HepG2 (cell line): ENCODE results near the gene STK39. TPM values are rescaled to one million over a fixed set of nuclear protein-coding genes. Genes with fewer than 3 reads are reported as not detected.

Experiments
- AGO1 ChIP-seq: fragments of 200-400 bp; formaldehyde crosslinking; IDR thresholded peaks from 2 replicates; pipeline ENCODE4 v1.6.1; 2017; ENCODE audit warnings: mild to moderate bottlenecking, low read depth, low read length, moderate library complexity; ENCODE audit not compliant: poor library complexity, severe bottlenecking
- ATF1 ChIP-seq: IDR thresholded peaks from 2 replicates; pipeline ENCODE4 v1.6.1; 2016; ENCODE audit warnings: mild to moderate bottlenecking, control low read depth
- FOXP4 ChIP-seq: sonication (generic); formaldehyde crosslinking; IDR thresholded peaks from 2 replicates; pipeline ENCODE4 v1.4.0; 2020; ENCODE audit warnings: missing genetic modification reagents
- GATA4 ChIP-seq: sonication (generic); IDR thresholded peaks from 2 replicates; pipeline ENCODE4 v1.6.1; 2016; ENCODE audit warnings: antibody characterized with exemption, low read depth, borderline replicate concordance
- GMEB2 ChIP-seq: IDR thresholded peaks from 2 replicates; pipeline ENCODE4 v1.6.1; 2016; ENCODE audit warnings: missing biosample characterization, missing genetic modification reagents, low read depth
- HNRNPK ChIP-seq: fragments of 200-400 bp; formaldehyde crosslinking; IDR thresholded peaks from 2 replicates; pipeline ENCODE4 v1.6.1; 2018; ENCODE audit warnings: low read length, low read depth, moderate library complexity, mild to moderate bottlenecking; ENCODE audit not compliant: poor library complexity, severe bottlenecking
- HNRNPUL1 ChIP-seq: fragments of 200-400 bp; formaldehyde crosslinking; IDR thresholded peaks from 2 replicates; pipeline ENCODE4 v1.6.1; 2017; ENCODE audit warnings: low read depth, mild to moderate bottlenecking, low read length, moderate library complexity
- SYNCRIP ChIP-seq: fragments of 200-400 bp; formaldehyde crosslinking; IDR thresholded peaks from 2 replicates; pipeline ENCODE4 v1.6.1; 2018; ENCODE audit warnings: mild to moderate bottlenecking, low read depth, low read length; ENCODE audit not compliant: insufficient read depth
- ZNF550 ChIP-seq: sonication (generic); formaldehyde crosslinking; IDR thresholded peaks from 2 replicates; pipeline ENCODE4 v1.4.0; 2020; ENCODE audit warnings: mild to moderate bottlenecking, missing genetic modification reagents, borderline replicate concordance
- ZNF773 ChIP-seq: sonication (generic); formaldehyde crosslinking; IDR thresholded peaks from 2 replicates; pipeline ENCODE4 v1.4.0; 2020; ENCODE audit warnings: missing genetic modification reagents, borderline replicate concordance
- polyA plus RNA-seq, 8 experiments: library from polyadenylated mRNA; depleted of rRNA in 3 of 8; stranded (reverse) in 7 of 8; unstranded in 1 of 8; fragments of >200 nt; fragmentation: Illumina TruSeq in 4 of 8; extraction: Trizol in 4 of 8; gene quantifications; 2 replicates each; pipeline versions ENCODE4 v1.2.1 to v1.2.3, GENCODE V29; 2011 to 2016; ENCODE audit warnings: low read depth in 4 of 8, missing spikeins in 1 of 8, mixed read lengths in 1 of 8; ENCODE audit not compliant: insufficient read depth in 1 of 8
- total RNA-seq, 5 experiments: library from RNA; depleted of rRNA; stranded (reverse); fragments of >200 nt; fragmentation: Illumina TruSeq; extraction: Trizol; gene quantifications; 2 replicates each; pipeline ENCODE4 v1.2.3, GENCODE V29; 2016; ENCODE audit warnings: low read depth in 1 of 5
- TF ChIP-seq, protein P1 (sequence below): sonication (generic); formaldehyde crosslinking; conservative IDR thresholded peaks from 2 replicates; pipeline ENCODE4 v1.4.0; 2020; ENCODE audit warnings: missing genetic modification reagents
- TF ChIP-seq, protein P2 (sequence below): sonication (generic); formaldehyde crosslinking; IDR thresholded peaks from 2 replicates; pipeline ENCODE4 v1.4.0; 2020; ENCODE audit warnings: missing genetic modification reagents
- TF ChIP-seq, protein P3 (sequence below): conservative IDR thresholded peaks from 2 replicates; pipeline ENCODE4 v1.6.1; 2018; ENCODE audit warnings: missing genetic modification reagents
- TF ChIP-seq, protein P4 (sequence below): sonication (generic); formaldehyde crosslinking; IDR thresholded peaks from 2 replicates; pipeline ENCODE4 v1.4.0; 2020; ENCODE audit warnings: low read depth, mild to moderate bottlenecking, missing genetic modification reagents

The STK39 gene
- total and polyA plus RNA-seq, 2 of the 13 experiments (the other 11 are each of a cell fraction or from before 2014, with no cell fraction given), result 27.3 to 38.4 TPM

DNA sequence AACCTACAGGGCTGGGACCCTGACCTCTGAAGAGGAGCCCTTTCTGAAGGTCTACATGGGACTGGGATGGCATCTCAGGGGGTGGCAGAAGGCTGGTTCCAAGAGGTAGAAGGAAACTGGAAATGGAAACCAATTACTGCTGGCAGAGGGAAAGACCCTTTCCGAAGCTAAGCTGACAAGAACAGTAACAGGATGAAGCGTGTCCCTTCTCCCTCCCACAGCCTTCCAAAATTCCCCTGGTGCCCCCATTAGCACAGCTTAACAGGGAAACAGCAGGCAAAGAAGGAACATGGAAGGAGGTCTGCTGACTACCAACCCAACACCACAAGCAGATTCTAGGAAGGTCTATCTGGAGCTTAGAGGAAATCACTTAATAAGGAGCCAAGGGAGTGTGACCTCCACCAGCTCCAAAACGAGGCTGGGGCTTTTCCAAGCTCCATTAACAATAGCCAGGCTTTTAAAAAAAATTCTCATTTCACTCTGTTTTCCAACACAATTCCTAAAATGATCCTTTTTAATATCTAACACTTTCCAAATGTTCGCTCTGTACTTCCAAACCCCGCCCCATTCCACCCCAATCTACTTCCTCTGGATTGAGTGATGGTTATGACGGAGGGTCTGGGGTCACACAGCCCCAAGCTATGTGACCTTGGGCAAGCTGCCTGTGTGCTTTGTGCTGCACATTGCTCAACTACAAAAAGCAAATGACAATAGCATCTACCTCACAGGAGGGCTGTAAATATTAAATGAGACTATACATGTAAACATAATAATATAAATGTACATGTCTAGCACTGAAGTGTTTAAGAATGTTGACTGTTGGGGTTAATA, 55.2 kb downstream of the STK39 start (continued):
- TF ChIP-seq HNRNPUL1, result no peak
- TF ChIP-seq, protein P1, sequence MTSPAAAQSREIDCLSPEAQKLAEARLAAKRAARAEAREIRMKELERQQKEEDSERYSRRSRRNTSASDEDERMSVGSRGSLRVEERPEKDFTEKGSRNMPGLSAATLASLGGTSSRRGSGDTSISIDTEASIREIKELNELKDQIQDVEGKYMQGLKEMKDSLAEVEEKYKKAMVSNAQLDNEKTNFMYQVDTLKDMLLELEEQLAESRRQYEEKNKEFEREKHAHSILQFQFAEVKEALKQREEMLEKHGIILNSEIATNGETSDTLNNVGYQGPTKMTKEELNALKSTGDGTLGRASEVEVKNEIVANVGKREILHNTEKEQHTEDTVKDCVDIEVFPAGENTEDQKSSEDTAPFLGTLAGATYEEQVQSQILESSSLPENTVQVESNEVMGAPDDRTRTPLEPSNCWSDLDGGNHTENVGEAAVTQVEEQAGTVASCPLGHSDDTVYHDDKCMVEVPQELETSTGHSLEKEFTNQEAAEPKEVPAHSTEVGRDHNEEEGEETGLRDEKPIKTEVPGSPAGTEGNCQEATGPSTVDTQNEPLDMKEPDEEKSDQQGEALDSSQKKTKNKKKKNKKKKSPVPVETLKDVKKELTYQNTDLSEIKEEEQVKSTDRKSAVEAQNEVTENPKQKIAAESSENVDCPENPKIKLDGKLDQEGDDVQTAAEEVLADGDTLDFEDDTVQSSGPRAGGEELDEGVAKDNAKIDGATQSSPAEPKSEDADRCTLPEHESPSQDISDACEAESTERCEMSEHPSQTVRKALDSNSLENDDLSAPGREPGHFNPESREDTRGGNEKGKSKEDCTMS (CRISPR knock-in tag), result no peak
- TF ChIP-seq AGO1, result no peak
- TF ChIP-seq ZNF550 (CRISPR knock-in tag), result no peak
- peak; percentile 91 for TF ChIP-seq FOXP4 (CRISPR knock-in tag)
- TF ChIP-seq GMEB2 (CRISPR knock-in tag), result no peak
- 0 out of 2 replicates have a peak, but pooled peaks have one; percentile 44 for TF ChIP-seq GATA4
- TF ChIP-seq, protein P2, sequence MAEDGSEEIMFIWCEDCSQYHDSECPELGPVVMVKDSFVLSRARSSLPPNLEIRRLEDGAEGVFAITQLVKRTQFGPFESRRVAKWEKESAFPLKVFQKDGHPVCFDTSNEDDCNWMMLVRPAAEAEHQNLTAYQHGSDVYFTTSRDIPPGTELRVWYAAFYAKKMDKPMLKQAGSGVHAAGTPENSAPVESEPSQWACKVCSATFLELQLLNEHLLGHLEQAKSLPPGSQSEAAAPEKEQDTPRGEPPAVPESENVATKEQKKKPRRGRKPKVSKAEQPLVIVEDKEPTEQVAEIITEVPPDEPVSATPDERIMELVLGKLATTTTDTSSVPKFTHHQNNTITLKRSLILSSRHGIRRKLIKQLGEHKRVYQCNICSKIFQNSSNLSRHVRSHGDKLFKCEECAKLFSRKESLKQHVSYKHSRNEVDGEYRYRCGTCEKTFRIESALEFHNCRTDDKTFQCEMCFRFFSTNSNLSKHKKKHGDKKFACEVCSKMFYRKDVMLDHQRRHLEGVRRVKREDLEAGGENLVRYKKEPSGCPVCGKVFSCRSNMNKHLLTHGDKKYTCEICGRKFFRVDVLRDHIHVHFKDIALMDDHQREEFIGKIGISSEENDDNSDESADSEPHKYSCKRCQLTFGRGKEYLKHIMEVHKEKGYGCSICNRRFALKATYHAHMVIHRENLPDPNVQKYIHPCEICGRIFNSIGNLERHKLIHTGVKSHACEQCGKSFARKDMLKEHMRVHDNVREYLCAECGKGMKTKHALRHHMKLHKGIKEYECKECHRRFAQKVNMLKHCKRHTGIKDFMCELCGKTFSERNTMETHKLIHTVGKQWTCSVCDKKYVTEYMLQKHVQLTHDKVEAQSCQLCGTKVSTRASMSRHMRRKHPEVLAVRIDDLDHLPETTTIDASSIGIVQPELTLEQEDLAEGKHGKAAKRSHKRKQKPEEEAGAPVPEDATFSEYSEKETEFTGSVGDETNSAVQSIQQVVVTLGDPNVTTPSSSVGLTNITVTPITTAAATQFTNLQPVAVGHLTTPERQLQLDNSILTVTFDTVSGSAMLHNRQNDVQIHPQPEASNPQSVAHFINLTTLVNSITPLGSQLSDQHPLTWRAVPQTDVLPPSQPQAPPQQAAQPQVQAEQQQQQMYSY (CRISPR knock-in tag), result no peak
- TF ChIP-seq, protein P3, sequence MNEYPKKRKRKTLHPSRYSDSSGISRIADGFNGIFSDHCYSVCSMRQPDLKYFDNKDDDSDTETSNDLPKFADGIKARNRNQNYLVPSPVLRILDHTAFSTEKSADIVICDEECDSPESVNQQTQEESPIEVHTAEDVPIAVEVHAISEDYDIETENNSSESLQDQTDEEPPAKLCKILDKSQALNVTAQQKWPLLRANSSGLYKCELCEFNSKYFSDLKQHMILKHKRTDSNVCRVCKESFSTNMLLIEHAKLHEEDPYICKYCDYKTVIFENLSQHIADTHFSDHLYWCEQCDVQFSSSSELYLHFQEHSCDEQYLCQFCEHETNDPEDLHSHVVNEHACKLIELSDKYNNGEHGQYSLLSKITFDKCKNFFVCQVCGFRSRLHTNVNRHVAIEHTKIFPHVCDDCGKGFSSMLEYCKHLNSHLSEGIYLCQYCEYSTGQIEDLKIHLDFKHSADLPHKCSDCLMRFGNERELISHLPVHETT (CRISPR knock-in tag), result no peak
- TF ChIP-seq ATF1, result peak; percentile 76
- TF ChIP-seq, protein P4, sequence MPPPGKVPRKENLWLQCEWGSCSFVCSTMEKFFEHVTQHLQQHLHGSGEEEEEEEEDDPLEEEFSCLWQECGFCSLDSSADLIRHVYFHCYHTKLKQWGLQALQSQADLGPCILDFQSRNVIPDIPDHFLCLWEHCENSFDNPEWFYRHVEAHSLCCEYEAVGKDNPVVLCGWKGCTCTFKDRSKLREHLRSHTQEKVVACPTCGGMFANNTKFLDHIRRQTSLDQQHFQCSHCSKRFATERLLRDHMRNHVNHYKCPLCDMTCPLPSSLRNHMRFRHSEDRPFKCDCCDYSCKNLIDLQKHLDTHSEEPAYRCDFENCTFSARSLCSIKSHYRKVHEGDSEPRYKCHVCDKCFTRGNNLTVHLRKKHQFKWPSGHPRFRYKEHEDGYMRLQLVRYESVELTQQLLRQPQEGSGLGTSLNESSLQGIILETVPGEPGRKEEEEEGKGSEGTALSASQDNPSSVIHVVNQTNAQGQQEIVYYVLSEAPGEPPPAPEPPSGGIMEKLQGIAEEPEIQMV (CRISPR knock-in tag), result no peak
- TF ChIP-seq ZNF773 (CRISPR knock-in tag), result no peak
- TF ChIP-seq SYNCRIP, result no peak
- TF ChIP-seq HNRNPK, result no peak
